ENCODE measurements around the gene FRMD1.

DNA sequence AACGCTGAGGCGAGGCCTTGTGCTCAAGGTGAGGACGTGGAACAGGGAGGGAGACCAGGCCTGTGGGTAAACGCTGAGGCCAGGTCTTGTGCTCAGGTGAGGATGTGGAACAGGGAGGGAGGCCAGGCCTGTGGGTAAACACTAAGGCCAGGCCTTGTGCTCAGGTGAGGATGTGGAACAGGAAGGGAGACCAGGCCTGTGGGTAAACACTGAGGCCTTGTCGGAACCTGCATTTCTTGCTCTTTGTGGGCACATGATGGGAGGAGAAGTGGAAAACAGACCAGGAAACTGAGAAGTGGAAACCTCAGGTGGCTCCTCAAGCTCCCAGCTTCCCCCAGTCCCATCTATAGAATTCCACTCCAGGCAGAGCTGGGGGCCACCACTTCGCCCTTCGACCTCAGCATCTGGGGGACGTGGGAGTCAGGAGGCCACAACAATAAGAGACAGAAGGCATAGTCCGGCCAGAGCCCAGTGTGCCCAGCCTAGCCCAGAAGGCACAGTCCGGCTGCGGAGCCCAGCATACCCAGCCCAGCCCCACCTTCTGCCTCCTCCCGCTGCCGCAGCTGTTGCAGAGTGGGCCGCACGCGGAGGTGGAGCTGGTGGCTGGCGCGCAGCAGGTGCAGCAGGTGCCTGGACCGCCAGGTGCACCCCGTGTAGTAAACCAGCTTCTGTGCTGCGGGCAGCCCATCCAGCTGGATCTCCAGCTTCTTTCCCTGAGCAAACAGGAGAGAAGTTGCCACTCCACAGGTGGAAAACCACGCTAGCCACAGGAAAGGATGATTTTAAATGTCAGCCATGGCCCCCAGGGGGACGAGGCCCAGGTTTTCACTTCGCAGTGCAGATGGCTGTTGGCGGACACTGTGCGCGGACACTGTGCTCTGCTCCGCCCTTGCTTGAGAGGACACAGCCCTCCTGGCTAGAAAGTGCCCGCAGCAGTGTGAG lies 17.5 kb downstream of the FRMD1 start:
- no peak for TF ChIP-seq POLR2A (IDR thresholded peaks at IDR 0.05)
- TF ChIP-seq, protein P1, sequence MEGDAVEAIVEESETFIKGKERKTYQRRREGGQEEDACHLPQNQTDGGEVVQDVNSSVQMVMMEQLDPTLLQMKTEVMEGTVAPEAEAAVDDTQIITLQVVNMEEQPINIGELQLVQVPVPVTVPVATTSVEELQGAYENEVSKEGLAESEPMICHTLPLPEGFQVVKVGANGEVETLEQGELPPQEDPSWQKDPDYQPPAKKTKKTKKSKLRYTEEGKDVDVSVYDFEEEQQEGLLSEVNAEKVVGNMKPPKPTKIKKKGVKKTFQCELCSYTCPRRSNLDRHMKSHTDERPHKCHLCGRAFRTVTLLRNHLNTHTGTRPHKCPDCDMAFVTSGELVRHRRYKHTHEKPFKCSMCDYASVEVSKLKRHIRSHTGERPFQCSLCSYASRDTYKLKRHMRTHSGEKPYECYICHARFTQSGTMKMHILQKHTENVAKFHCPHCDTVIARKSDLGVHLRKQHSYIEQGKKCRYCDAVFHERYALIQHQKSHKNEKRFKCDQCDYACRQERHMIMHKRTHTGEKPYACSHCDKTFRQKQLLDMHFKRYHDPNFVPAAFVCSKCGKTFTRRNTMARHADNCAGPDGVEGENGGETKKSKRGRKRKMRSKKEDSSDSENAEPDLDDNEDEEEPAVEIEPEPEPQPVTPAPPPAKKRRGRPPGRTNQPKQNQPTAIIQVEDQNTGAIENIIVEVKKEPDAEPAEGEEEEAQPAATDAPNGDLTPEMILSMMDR (IDR thresholded peaks at IDR 0.05): no peak
